ENCODE measurements around the gene CSNK1G2. TPM values are rescaled to one million over a fixed set of nuclear protein-coding genes. Genes with fewer than 3 reads are reported as not detected.

The CSNK1G2 gene
- polyA plus RNA-seq, 1 donor: 45.0 TPM

DNA sequence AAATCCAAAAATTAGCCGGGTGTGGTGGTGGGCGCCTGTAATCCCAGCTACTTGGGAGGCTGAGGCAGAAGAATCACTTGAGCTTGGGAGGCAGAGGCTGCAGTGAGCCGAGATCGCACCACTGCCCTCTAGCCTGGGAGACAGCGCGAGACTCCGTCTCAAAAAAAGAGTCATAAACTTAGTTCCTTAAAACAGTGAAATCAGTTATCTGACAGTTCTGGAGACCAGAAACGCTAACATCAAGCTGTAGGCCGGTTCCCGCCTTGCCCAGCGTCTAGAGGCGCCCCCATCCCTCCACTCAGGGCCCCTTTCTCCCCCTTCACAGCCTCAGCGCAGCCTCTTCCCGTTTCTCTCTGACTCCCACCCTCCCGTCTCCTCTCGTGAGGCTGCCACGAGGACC, 23.8 kb upstream of the CSNK1G2 start:
- no peak for DNase-seq

GRCh38 chr19:1917926-1918325, 23.0 kb upstream of the CSNK1G2 start:
- DNase-seq: no peak

GRCh38 chr19:1918975-1919374, 22.0 kb upstream of the CSNK1G2 start:
- no peak for DNase-seq

DNA sequence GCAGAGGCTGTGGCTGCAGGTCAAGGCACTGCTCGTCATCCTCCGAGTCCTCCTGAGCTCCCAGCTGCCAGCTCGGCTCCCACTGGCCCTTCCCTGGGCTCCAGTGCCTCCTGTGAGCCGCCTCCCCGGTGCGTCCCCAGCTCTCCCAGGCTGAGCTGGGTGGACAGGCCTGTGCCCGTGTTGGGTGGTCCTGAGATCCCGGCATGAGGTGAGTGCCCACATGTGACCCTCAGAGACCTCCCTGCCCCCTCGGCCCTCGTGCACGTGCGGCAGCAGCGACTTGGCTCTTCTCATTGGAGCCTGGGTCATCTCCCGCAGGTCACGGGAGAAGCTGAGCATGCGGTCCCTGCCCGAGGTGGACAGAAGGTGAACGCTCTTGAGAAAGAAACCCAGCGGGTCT, 20.3 kb upstream of the CSNK1G2 start:
- no peak for DNase-seq

DNA sequence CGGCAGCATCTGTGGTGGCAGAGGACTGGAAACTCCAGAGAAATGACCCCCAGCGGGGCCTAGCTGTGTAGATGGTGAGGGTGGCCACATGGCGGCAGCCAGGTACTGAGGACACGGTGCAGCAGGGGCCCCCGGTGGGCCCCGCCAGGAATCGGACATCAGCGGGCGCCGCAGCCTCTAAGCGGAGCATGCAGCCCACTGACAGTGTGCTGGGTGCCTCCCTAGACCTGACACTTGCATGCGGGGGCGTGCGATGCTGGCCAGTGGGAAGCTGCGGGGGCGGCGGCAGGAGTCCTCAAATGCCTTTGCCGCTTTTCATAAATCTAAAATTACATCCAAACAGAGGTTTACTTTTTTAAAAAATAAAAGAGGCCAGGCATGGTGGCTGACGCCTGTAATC, 19.6 kb upstream of the CSNK1G2 start:
- DNase-seq: no peak

GRCh38 chr19:1921825-1922224, 19.1 kb upstream of the CSNK1G2 start:
- no peak for DNase-seq

GRCh38 chr19:1922803-1923202, 18.2 kb upstream of the CSNK1G2 start:
- no peak for DNase-seq

DNA sequence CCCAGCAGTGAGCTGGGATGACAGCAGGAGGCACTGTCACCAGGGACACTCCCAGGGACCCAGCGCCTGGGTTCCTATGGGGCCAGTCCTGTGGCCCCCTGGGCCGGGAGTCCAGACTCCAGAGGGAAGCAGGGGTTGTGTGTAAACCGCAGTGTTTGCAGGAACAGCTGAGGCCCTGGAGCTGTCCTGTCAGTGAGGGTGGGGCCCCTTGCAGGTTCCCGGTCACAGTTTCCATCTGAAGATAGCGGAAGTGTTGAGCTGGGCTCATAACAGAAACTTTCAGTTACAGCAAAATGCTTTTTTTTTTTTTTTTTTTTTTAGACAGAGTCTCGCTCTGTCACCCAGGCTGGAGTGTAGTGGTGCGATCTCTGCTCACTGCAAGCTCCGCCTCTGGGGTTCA, 17.7 kb upstream of the CSNK1G2 start:
- DNase-seq: no peak

- DNase-seq: no peak
Measured at GRCh38 chr19:1924320-1924961, 16.5 kb upstream of the CSNK1G2 start.

GRCh38 chr19:1925544-1925943, 15.4 kb upstream of the CSNK1G2 start:
- DNase-seq: no peak

DNA sequence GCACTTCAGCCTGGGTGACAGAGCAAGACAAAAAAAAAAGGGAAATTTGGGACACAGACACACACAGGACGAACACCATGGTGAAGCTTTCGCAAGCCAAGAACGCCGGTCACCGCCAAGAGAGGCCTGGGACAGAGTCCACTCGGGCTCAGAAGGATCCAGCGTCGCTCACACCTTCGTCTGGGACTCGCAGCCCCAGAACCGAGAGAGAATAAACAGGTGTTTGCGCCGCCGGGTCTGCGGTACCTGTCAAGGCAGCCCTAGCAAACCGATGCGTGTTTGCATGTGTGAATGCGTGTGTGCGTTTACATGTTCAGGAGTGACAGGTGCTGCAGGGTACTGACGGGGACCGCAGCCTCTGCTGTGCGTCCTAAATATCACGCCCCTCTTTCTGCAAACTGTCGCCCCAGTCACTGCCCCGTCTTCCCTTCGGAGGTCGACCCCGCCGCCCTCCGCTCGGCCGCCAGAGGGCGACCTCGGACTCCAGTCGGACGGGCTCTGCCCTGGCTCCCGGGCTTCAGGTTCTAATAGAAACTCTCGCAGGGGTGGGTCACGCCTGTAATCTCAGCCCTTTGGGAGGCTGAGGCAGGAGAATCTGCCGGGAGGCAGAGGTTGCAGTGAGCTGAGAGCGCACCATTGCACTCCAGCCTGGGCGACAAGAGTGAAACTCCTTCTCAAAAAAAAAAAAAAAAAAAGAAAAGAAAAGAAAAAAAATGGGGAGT, 11.8 kb upstream of the CSNK1G2 start:
- no peak for DNase-seq

- DNase-seq: no peak
Measured at GRCh38 chr19:1931445-1931844, 9.5 kb upstream of the CSNK1G2 start.

DNA sequence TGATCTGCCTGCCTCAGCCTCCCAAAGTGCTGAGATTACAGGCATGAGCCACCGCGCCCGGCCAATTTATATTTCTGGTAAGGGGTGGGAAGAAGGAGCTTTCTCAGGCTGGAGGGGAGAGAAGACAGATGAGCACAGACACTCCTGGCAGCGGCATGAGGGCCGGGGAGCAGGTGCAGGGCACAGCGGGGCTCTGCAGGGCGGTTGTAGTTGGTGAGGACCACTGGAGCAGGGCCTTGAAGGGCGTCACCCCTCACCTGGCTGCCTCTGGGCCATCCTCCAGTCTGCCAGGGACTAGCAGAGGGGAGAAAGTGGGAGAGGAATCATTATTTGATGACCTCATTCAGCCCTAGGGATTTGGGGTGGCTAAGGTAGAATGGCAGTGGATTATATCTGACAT, 8.6 kb upstream of the CSNK1G2 start:
- DNase-seq: no peak

DNA sequence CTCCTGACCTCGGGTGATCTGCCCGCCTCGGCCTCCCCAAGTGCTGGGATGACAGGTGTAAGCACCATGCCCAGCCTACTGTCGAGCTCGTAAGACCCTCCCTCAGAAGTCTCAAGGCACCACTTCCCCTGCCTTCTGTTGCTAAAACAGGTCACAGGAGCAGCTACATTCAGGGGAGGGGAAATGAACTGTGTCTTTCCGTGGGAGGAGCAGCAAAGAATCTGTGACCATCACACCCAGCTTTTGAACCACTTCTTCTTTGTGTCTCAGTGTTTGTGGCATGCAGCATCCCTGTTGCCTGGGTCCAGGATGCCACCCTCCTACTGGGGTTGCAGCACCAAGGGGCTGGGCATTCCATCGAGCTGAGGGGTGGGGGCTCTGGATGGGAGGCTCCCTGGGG, 7.7 kb upstream of the CSNK1G2 start:
- no peak for DNase-seq

- no peak for DNase-seq
Measured at GRCh38 chr19:1933942-1934341, 7.0 kb upstream of the CSNK1G2 start.

DNA sequence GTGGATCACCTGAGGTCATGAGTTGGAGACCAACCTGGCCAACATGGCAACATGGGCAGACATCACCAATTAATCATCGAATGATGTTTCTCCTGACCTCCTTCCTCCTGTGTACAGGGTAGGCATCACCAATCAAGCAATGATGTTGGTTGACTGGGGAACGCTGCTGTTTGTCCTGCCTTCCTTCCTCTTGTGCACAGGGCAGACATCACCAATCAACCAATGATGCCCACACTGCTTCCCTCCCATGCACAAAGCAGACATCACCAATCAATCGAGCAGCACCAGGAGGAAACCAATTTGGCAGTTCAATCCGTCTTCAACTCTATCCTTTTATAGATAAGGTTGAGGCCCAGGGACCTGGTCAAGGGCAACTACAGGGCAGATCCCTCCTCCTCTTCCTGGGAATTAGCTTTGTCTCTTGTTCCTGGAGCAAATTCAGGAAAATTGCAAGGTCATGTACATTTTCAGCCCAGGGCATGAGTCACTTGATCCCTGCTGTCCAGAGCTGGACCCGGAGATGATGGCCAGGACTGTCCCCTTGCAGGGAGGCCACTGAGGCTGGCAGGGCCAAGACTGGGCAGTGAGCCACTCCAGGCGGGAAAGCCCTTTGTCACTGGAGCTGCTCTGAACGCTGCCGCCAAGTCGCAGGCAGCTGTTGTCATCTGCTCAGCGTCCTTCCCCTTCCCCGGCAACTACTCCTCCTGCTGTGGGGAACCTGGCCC, 5.3 kb upstream of the CSNK1G2 start:
- no peak for DNase-seq

DNA sequence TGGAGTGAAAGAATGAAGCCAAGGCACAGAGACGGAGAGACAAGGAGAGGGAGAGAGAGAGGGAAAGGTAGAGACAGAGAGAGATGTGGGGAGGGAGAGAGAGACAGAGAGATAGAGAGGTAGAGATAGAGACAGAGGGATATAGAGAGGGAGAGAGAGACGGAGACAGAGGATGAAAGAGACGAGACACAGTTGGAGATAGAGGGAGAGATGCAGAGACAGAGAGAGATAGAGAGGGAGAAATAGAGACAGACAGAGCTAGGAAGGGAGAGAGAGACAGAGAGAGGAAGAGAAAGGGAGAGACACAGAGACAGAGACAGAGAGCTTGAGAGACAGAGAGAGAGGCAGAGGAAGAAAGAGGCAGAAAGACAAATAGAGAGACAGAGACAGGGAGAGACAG, 4.5 kb upstream of the CSNK1G2 start:
- DNase-seq: no peak

GRCh38 chr19:1936916-1937610, 3.9 kb upstream of the CSNK1G2 start:
- no peak for DNase-seq

GRCh38 chr19:1938071-1938470, 2.9 kb upstream of the CSNK1G2 start:
- DNase-seq: no peak

GRCh38 chr19:1942078-1942933, 1.3 kb downstream of the CSNK1G2 start:
- peak; percentile 69 for DNase-seq

- no peak for DNase-seq
Measured at GRCh38 chr19:1942934-1943555, 2.1 kb downstream of the CSNK1G2 start.
